ENCODE results near the gene COBL.

COBL gene

GRCh38 chr7:51142741-51143385 lies 173.7 kb downstream of the COBL start:
- H3K27ac ChIP-seq = no peak overlapping the region

GRCh38 chr7:51141451-51142003 lies 175.1 kb downstream of the COBL start:
- Histone ChIP-seq H3K4me3 (no peak overlapping the region), H3K27me3 (peaks cover 0 to 3% of the 10 kb centered on the region in 2 donors), H3K4me1 (no peaks in the 10 kb centered on the region), H3K36me3 (no peaks in the 10 kb centered on the region), H3K27ac (no peak overlapping the region), H3K9me3 (peaks cover 0 to 2% (median under 1%) of the 10 kb centered on the region in 3 donors)
- no peak for DNase-seq
- intact Hi-C loops (cut with DNase I; ENCODE audit: low total_unique reads) = loop anchor here (2.0 to 10.0 kb wide), 2 partner anchors 675 to 997 kb away; no protein-coding TSS in a partner anchor
- peak; percentile 34 to 47 for TF ChIP-seq CTCF (IDR thresholded peaks at IDR 0.05)

More at GRCh38 chr7:51142741-51143385, 173.7 kb downstream of the COBL start:
- Histone ChIP-seq H3K4me1 (no peaks in the 10 kb centered on the region), H3K9me3 (peaks cover 0 to 15% (median 12%) of the 10 kb centered on the region in 3 donors), H3K4me3 (no peak overlapping the region), H3K36me3 (no peaks in the 10 kb centered on the region), H3K27me3 (peaks cover 0 to 3% of the 10 kb centered on the region in 2 donors)
- intact Hi-C loops (cut with DNase I; ENCODE audit: low total_unique reads) = loop anchor here (10.0 kb wide), 1 partner anchor 998 kb away; no protein-coding TSS in a partner anchor
- no peak for DNase-seq
- TF ChIP-seq CTCF (IDR thresholded peaks at IDR 0.05) = no peak

- no peaks in the 10 kb centered on the region for H3K9me3 ChIP-seq
- no peak for DNase-seq
- H3K4me1 ChIP-seq = no peaks in the 10 kb centered on the region
- H3K27ac ChIP-seq = no peak overlapping the region
- no peak overlapping the region for H3K4me3 ChIP-seq
- TF ChIP-seq CTCF (IDR thresholded peaks at IDR 0.05) = no peak
- no peaks in the 10 kb centered on the region for H3K36me3 ChIP-seq
- intact Hi-C loops (cut with DNase I; ENCODE audit: low total_unique reads) = loop anchor here (2.0 to 10.0 kb wide), 2 partner anchors 674 to 996 kb away; no protein-coding TSS in a partner anchor
- H3K27me3 ChIP-seq = peaks cover 0 to 3% of the 10 kb centered on the region in 2 donors
Observed at GRCh38 chr7:51140199-51141164, 176.1 kb downstream of the COBL start.

GRCh38 chr7:51139796-51140195 lies 176.8 kb downstream of the COBL start:
- Histone ChIP-seq H3K36me3 (no peaks in the 10 kb centered on the region), H3K27ac (no peak overlapping the region), H3K9me3 (no peaks in the 10 kb centered on the region), H3K27me3 (peaks cover 0 to 3% of the 10 kb centered on the region in 2 donors), H3K4me1 (no peaks in the 10 kb centered on the region), H3K4me3 (no peak overlapping the region)
- TF ChIP-seq CTCF (IDR thresholded peaks at IDR 0.05) = no peak
- DNase-seq = no peak
- intact Hi-C loops (cut with DNase I; ENCODE audit: low total_unique reads) = loop anchor here (2.0 to 10.0 kb wide), 2 partner anchors 673 to 995 kb away; no protein-coding TSS in a partner anchor
